Neural progenitor cell (in vitro differentiated cells): ENCODE measurements around the gene TNFRSF25.

Experiments
- EZH2phosphoT487 ChIP-seq: fragments of 200-600 bp; sonication (generic); IDR thresholded peaks from 2 replicates; pipeline ENCODE4 v1.6.1; 2017; ENCODE audit warnings: antibody characterized with exemption
- TF ChIP-seq, protein P1 (sequence below): fragments of 200-600 bp; sonication (generic); IDR thresholded peaks from 2 replicates; pipeline ENCODE4 v1.5.1; 2017; ENCODE audit warnings: antibody characterized with exemption, mild to moderate bottlenecking

DNA sequence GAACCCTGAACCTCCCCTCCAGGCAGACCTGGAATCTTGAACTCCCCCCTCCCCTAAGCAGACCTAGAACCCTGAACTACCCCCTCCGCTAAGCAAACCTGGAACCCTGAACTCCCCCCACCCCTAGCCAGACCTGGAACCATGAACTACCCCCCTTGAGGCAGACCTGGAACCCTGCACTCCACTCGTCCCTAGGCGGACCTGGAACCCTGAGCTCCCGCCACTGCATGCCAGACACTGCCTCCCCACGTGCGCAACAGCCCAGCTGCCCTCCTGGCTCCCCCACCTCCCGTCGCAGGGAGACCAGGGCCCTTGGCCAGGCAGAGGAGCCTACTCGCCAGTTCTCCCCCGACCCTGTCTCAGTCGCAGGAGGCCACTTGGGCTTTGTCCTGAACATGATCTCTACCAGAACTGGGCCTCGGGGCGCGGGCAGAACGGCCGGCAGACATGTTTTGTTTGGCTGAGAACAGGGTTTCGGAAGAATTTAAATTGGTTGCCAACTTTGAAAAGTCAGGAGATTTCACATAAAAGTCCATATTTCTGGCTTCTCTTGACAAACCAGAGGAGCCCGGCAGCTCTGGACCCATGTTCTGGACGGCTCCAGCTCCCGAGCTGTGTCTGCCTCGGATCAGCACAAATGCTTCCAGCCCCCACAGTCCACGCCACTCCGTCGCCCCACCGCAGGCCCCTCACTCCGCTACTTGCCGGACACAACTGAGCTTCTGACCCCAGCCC is 34.7 kb upstream of the TNFRSF25 start:
- TF ChIP-seq, protein P1, sequence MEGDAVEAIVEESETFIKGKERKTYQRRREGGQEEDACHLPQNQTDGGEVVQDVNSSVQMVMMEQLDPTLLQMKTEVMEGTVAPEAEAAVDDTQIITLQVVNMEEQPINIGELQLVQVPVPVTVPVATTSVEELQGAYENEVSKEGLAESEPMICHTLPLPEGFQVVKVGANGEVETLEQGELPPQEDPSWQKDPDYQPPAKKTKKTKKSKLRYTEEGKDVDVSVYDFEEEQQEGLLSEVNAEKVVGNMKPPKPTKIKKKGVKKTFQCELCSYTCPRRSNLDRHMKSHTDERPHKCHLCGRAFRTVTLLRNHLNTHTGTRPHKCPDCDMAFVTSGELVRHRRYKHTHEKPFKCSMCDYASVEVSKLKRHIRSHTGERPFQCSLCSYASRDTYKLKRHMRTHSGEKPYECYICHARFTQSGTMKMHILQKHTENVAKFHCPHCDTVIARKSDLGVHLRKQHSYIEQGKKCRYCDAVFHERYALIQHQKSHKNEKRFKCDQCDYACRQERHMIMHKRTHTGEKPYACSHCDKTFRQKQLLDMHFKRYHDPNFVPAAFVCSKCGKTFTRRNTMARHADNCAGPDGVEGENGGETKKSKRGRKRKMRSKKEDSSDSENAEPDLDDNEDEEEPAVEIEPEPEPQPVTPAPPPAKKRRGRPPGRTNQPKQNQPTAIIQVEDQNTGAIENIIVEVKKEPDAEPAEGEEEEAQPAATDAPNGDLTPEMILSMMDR, result no peak
- TF ChIP-seq EZH2phosphoT487, result no peak
